BE2C (cell line): ENCODE results near the gene RBMS1.

Experiments
- DNase-seq: peaks from one replicate; pipeline ENCODE4 v3.0.0-alpha.2; 2020
- H3K27me3 ChIP-seq: fragments of 250-450 bp; sonication (Bioruptor Pico); 2 replicates; pipeline ENCODE4 v1.5.1; 2020; ENCODE audit warnings: mild to moderate bottlenecking
- H3K36me3 ChIP-seq: fragments of 250-450 bp; sonication (Bioruptor Pico); 2 replicates; pipeline ENCODE4 v1.5.1; 2020; ENCODE audit warnings: mild to moderate bottlenecking
- H3K4me1 ChIP-seq: fragments of 250-450 bp; sonication (Bioruptor Pico); 2 replicates; pipeline ENCODE4 v1.5.1; 2020
- H3K4me3 ChIP-seq: 2 replicates; pipeline ENCODE4 v1.5.1; 2011; ENCODE audit warnings: low read depth, low read length
- H3K9me3 ChIP-seq: fragments of 250-450 bp; sonication (Bioruptor Pico); 2 replicates; pipeline ENCODE4 v1.5.1; 2020
- CTCF ChIP-seq: IDR thresholded peaks from 2 replicates; pipeline ENCODE4 v1.5.1; 2012; ENCODE audit warnings: mild to moderate bottlenecking, low read depth, low read length

The RBMS1 gene

GRCh38 chr2:160292225-160292624, 201.4 kb downstream of the RBMS1 start:
- DNase-seq: no peak
- no peak for TF ChIP-seq CTCF
- Histone ChIP-seq H3K27me3 (no peaks in the 10 kb centered on the region), H3K9me3 (no peaks in the 10 kb centered on the region), H3K4me3 (no peak overlapping the region), H3K4me1 (peaks cover 6% of the 10 kb centered on the region), H3K36me3 (no peaks in the 10 kb centered on the region)

- Histone ChIP-seq H3K9me3 (no peaks in the 10 kb centered on the region), H3K36me3 (no peaks in the 10 kb centered on the region), H3K4me1 (peaks cover 6% of the 10 kb centered on the region), H3K4me3 (no peak overlapping the region), H3K27me3 (no peaks in the 10 kb centered on the region)
- no peak for DNase-seq
- TF ChIP-seq CTCF: no peak
These were observed 202.2 kb downstream of the RBMS1 start for GRCh38 chr2:160291382-160291781.

GRCh38 chr2:160290598-160290997, 203.0 kb downstream of the RBMS1 start:
- no peak for DNase-seq
- Histone ChIP-seq H3K9me3 (no peaks in the 10 kb centered on the region), H3K4me3 (no peak overlapping the region), H3K27me3 (no peaks in the 10 kb centered on the region), H3K36me3 (no peaks in the 10 kb centered on the region), H3K4me1 (peaks cover 6% of the 10 kb centered on the region)
- TF ChIP-seq CTCF: no peak

GRCh38 chr2:160289831-160290230, 203.8 kb downstream of the RBMS1 start:
- H3K9me3 ChIP-seq: no peaks in the 10 kb centered on the region
- peaks cover 6% of the 10 kb centered on the region for H3K4me1 ChIP-seq
- no peaks in the 10 kb centered on the region for H3K27me3 ChIP-seq
- H3K4me3 ChIP-seq: no peak overlapping the region
- DNase-seq: no peak
- H3K36me3 ChIP-seq: peaks cover under 1% of the 10 kb centered on the region; the same call in 1 of the 2 replicates
- no peak for TF ChIP-seq CTCF

GRCh38 chr2:160289126-160289525, 204.5 kb downstream of the RBMS1 start:
- no peaks in the 10 kb centered on the region for H3K27me3 ChIP-seq
- no peak for DNase-seq
- no peak for TF ChIP-seq CTCF

GRCh38 chr2:160288324-160288723, 205.3 kb downstream of the RBMS1 start:
- H3K4me3 ChIP-seq: no peak overlapping the region
- TF ChIP-seq CTCF: no peak
- H3K9me3 ChIP-seq: no peaks in the 10 kb centered on the region
- H3K36me3 ChIP-seq: peaks cover 11% of the 10 kb centered on the region
- H3K27me3 ChIP-seq: no peaks in the 10 kb centered on the region
- DNase-seq: no peak
- peaks cover 1% of the 10 kb centered on the region; the same call in 1 of the 2 replicates for H3K4me1 ChIP-seq

More at GRCh38 chr2:160289126-160289525, 204.5 kb downstream of the RBMS1 start:
- H3K4me3 ChIP-seq: no peak overlapping the region
- peaks cover 7% of the 10 kb centered on the region for H3K36me3 ChIP-seq
- H3K4me1 ChIP-seq: peaks cover 6% of the 10 kb centered on the region; the same call in 1 of the 2 replicates
- H3K9me3 ChIP-seq: no peaks in the 10 kb centered on the region
